ENCODE results near the gene MEGF11.

The MEGF11 gene

DNA sequence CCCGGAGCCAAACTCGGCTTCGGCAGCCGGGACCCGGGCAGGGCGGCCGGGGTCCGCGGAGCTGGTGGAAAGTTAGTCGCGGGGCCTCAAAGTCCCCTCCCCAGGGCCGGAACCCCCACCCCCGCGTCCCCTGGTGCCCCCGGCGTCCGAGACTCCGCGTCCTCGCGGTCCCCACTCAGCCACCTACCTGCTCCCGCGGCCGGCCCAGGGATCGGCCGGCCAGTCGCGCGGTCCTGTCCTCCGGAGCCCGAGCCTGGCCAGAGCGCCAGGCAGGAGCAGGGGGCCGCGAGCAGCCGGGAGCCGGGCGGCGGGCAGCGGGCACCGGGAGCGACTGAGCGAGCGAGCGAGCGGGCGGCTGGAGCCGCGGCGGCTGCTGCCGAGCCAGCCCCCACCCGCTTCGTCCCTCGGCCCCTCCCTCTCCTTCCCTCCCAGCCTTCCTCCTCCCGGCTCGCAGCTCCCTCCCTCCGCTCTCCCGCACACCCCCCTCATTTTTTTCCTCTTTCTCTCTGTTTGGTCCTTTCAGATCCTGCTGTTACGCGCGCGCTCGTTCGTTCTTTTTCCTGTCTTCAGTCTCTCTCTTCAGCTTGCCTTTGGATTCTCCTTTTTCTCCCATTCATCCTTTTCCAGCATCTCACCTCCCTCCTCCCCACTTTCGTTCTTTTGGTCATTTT, at the start of gene MEGF11:
MEGF11 (minus strand) TSS at position 333 of the 671 bp plus-strand sequence. CDS start 125,347 bp downstream, outside the sequence.
- peak; percentile 39 for DNase-seq

DNA sequence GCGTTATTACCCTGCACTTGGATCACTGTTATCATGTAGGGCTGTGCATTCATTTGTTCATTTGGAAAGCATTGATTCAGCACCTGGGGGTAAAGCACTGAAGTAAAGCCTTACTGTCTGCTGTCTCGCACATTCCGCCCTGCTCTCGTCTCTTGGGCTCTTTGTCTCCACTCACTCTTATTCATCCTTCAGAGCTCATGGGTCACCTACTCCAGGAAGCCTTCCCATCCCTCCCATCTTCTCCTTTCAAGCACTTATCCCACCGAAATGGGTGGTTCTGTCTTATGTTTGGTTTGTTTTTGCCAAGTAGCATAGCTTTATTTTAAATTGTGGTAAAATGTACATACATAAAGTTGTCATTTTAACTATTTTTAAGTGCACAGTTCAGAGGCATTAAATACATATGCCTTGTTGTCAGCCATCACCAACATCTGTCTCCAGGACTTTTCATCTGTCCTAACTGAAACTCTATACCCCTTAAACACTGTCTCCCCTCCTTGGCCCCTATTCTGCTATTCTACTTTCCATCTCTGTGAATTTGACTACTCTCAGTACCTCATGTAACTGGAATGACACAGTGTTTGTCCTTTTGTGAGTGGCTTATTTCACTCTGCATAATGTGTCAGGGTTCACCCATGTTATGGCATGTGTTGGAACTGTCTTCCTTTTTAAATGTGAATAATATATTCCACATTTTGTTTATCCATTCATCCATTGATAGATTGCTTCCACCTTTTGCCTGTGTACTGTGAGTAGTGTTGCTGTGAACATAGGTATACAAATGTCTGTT, 49.1 kb upstream of the MEGF11 start:
- no peak for DNase-seq

DNA sequence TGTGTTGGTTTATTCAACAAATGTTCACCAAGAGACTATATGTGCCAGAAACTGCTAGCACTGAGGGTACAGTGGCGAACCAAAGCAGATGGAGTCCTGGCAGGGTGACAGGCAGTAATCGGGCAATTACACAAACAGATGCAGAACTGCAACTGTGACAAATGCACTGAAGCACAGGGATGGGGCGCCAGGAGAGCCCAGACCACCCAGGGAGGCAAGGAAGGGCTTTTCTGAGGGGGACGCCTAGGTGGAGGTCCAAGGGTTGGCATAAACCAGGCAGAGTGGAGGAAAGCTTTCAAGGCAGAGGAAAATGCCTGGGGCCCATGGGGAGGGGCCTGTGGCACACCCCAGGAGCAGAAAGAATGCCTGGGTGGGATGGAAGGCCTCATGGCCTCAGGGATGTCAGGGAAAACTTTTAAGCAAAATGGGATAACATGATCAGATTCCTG, 45.3 kb upstream of the MEGF11 start:
- DNase-seq = peak; percentile 61

- no peak for DNase-seq
Measured at GRCh38 chr15:66296186-66296585, 42.6 kb upstream of the MEGF11 start.

GRCh38 chr15:66294932-66295235, 41.3 kb upstream of the MEGF11 start:
- DNase-seq = no peak

DNA sequence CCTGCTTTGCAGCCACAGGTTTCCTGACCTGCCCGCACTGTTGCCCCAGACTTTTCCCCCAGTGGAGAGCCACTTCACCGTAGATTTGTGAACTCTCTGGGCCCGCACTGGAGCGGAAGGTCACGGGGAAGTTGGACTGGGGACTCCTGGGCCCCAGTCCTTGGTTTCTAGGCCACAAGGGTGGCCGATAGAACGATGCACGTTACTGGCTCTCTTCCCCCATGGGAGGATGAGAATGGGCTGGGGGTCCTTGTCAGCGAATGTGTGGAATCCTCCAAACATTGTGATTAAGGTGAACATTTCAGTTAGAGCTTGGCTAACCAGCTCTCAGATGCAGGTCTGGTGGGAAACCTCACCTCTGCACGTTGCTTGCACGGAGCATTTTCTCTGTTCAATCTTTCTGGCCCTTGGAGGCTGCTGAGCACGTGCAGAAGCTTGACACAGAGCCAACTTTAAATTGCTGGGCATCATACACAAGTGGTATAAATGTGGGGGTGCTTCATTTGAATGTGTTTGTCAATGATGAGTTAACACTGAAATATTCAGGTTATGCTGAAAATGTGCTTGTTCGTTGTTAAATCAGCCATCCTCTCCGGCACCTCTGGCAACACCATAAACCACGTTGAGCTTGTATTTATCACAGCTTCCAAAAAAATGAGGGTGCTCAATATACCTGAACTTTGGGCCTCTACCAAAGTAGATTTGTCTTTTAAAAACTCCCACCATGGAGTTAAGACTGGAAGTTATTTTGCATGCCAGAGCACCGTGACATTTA, 40.8 kb upstream of the MEGF11 start:
- peak; percentile 49 for DNase-seq

- peak; percentile 58 for DNase-seq
Measured at GRCh38 chr15:66293419-66294156, 40.0 kb upstream of the MEGF11 start, which contains the start of gene DIS3L. Gene DIS3L (plus strand): TSS chr15:66293568. CDS start chr15:66293597, 29 bp downstream.

GRCh38 chr15:66292571-66293418, 39.2 kb upstream of the MEGF11 start:
- DNase-seq = peak; percentile 58

DNA sequence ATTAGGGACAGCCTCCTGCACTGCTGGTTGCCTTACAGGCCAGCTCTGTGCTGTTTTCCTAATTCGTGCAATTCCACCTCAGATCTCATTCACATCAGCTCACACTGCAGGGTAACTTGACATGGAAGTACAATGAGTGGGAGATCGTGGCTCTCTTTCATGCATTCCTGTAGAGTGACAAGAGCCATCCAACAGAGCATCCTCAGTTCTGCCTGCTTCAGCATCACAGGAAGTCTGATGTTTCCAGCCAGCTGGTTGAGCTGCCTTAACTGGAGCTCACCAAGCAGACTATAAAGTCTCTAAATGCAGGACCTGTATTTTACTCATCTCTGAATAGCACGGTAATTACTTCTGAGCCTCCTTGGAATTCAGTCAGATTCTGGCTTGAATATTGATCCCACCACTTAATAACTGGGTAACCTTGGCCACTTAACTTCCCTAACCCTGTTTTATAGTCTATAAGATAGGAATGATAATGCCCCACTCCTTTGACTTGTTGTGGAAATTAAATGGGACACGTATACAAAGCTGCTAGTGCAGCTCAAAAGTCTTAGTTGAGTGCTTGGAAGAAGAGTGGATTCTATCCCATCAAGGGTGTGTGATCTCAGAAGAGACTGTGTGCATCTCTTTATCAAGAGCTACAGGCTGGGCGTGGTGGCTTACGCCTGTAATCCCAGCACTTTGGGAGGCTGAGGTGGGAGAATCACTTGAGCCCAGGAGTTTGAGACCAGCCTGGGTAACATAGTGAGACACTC, 38.4 kb upstream of the MEGF11 start:
- DNase-seq = no peak

DNA sequence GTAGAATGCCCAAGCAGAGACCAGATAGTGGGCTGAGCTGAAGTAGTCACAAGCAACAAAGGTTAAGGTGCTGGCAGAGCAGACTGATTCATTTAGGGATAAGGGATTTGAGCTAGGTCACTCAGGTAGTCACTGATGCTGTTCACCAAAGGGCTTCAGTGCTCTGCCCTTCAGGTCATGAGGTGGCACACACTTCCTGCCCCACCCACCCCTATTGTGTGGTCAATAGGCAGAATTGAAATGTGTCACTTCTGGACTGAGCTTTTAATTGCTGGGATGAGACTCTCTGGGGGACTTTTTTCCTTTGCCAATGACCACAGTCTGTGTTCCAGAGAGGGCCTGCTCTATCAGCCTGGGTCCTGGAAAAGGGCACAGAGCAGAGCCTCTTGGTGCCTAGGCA, 37.0 kb upstream of the MEGF11 start:
- DNase-seq = no peak

DNA sequence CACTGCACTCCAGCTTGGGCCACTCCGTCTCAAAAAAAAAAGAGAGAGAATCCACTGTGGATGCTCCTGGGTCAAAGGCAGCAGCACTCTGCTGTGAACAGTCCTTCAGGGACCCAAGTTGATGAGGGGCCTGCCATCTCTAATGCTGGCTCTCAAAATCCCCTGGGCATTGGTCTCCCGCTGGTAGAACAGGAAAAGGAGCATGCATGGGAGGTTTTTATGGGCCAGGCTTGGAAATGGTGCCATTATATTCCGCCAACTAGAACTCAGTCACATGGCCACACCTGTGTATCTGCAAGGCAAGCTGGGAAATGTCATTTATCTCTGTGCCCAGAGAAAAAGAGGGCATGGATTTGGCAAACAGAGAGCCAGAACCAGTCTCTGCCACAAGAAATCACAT, 36.5 kb upstream of the MEGF11 start:
- DNase-seq = no peak

DNA sequence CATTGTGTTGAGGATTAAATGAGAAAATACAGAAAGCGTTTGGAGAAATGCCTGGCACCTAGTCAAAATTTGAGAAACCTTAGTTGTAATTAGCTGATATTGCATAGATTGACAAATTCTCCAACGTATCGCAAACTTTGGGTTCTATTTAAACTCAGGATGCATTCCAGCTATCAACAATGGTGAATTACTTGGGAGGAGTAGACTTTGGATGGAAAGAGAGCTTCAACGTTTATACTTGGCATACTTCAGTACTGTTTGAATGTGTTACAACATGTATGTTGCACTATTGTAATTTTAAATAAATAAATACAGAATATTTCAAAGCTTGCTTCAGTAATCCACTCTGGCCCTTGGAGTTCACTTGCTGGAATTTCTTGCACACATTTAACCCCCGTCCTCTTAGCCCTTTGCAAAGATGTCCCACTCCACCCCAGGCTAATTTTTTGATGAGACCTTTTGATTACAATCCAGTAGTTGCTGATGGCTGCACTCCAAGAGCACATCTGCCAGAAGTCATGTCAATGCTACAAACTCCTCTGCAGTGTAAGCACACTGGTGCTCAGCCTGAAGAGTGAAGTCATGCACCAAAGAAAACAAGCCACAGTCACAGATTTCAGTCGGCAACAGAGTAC, 35.1 kb upstream of the MEGF11 start:
- no peak for DNase-seq

DNA sequence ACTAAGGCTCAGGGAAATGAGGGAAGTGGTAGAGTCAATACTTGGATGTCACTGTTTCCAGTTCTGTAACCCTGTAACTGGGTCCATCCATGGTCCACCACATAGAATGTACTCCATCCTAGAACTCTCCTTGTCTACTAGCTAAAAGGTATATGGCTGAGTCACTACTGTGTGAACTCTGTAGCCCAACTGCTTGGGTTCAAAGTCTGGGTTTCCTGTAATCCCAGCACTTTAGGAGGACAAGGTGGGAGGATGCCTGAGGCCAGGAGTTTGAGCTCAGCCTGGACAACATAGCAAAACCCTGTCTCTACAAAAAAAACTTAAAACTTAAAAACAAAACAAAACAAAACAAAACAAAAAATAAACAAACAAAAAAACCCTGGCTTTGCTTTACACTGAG, 34.5 kb upstream of the MEGF11 start:
- no peak for DNase-seq

DNA sequence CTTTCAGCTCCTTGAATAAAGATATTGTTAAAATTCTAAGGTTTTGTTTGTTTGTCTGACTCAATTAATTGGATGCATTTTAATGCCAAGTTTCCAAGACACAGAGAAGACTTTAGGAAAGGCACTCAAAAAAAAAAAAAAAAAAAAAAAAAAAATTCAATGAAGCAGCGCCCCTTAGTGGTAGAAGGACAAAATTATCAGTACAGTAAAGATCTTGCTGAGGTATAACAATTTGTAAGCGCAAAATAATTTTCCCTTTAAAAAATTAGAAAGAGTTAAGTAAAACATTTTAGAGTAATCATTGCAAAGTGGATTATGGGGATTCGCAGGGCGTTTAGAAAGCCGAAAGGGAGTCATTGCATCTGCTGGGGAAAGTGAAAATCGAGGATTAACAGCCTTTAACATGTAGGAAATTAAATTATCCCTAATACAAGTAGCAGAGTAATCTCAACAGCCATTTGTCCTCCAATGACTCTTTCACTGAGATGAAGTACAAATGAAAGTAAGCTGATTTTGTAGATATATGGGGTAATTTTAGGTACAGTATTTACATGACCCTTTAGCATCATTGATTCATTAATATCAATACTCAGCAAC, 34.0 kb upstream of the MEGF11 start:
- peak; percentile 39 for DNase-seq

DNA sequence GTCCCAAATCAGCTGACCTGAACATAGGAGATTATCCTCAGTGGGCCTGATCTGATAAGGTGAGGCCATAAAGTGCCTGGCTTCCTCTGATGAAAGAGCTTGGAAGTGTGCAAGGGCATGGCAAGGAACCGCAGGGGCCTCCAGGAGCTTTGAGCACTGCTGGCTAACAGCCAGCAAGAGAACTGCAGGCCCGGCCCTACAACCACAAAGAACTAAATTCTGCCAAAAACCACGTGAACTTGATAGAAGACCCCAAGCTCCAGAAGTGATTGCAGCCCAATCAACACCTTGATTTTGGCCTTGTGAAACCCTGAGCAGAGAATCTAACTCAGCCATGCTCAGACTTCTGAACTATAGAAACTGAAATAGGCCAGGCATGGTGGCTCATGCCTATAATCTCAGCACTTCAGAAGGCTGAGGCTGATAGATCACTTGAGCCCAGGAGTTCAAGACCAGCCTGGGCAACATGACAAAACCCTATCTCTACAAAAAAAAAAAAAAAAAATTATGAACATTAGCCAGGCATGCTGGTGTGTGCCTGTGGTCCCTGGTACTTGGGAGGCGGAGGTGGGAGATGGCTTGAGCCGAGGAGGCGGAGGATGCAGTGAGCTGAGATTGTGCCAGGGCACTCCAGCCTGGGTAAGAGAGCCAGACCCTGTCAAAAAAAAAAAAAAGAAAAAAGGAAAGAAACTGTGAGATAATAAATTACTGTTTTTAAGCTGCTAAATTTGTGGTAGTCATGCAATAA, 32.2 kb upstream of the MEGF11 start:
- DNase-seq = no peak

GRCh38 chr15:66284271-66284670, 30.7 kb upstream of the MEGF11 start:
- no peak for DNase-seq

- DNase-seq = no peak
Measured at GRCh38 chr15:66278671-66279070, 25.1 kb upstream of the MEGF11 start.

DNA sequence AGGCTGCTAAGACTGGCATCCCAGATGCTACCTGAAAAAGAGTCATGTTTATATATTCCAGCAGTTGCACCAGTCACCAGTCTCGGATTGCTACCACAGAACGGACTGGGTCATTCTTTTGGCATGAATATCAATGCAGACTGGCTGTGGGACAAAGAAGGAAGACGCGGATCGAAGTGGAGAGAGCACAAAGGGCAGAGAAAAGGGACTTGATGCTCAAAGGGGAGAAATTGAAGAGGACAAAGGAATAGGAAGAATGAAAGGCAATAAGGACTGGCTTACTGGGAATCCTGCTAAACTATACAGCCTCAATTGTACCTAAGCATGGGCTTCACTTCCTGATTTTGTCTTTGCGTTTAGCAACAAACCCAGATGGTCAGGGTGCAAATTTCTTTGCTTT, 24.5 kb upstream of the MEGF11 start:
- no peak for DNase-seq

DNA sequence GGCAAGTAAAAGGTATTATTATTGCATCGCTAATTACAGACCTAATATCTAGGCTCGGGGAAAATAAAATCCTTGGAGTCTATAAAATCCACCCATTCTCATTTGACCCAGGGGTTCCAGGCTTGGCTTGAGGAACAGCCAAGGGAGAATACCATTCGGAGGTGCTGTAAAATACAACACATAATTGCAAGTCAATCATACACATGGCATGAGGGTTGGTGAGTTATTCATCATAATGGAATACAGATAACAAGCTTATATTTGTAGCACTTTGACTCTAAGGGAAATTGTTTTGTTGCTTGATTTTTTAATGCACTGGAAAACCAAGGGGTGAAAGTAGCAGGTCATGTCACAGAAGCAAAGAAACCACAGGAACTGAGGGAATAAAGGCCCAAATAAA, 23.0 kb upstream of the MEGF11 start:
- no peak for DNase-seq

DNA sequence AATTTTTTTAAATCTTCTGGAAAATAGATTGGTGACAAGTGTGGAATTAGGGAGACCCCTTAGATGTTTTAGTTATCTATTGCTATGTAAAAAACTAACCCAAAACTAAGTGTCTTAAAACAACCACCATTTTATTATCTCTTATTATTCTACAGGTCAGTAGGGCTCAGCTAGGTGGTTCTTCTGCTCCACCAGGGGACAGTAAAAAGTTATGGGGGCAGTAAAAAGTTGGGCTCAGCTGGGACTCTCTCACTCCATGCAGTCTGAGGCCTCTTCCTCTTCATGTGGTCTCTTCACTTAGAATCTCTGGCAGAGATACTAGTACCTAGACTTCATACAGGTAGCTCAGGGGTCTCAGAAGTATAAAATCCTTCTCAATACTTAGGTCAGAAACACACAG, 21.8 kb upstream of the MEGF11 start:
- DNase-seq = no peak
